ENCODE measurements around the gene ASTL.
"Not testable (repeated sequence)": the region's sequence is repeated elsewhere in the genome, so short reads cannot be mapped to it uniquely, and the experiment has no call there.

ASTL gene

GRCh38 chr2:96138179-96139145, at the start of gene ASTL:
Gene ASTL (minus strand): TSS chr2:96138502. CDS start chr2:96138436, 66 bp downstream.
- DNase-seq, result peak; percentile 70

- no peak for DNase-seq
Measured at GRCh38 chr2:96186562-96186961, 48.3 kb upstream of the ASTL start.

GRCh38 chr2:96185516-96185915, 47.2 kb upstream of the ASTL start:
- DNase-seq, result no peak

- DNase-seq, result no peak
Measured at GRCh38 chr2:96184989-96185388, 46.7 kb upstream of the ASTL start.

GRCh38 chr2:96184188-96184587, 45.9 kb upstream of the ASTL start:
- no peak for DNase-seq

GRCh38 chr2:96181529-96181928, 43.2 kb upstream of the ASTL start:
- no peak for DNase-seq

GRCh38 chr2:96180521-96180920, 42.2 kb upstream of the ASTL start:
- DNase-seq, result no peak

GRCh38 chr2:96180002-96180401, 41.7 kb upstream of the ASTL start:
- DNase-seq, result no peak

- DNase-seq, result no peak
Measured at GRCh38 chr2:96176661-96177060, 38.4 kb upstream of the ASTL start.

- no peak for DNase-seq
Measured at GRCh38 chr2:96175951-96176350, 37.6 kb upstream of the ASTL start.

GRCh38 chr2:96174251-96175144, 36.2 kb upstream of the ASTL start:
- peak; percentile 86 for DNase-seq

GRCh38 chr2:96171831-96172230, 33.5 kb upstream of the ASTL start:
- DNase-seq, result no peak

GRCh38 chr2:96170626-96171025, 32.3 kb upstream of the ASTL start:
- no peak for DNase-seq

GRCh38 chr2:96169868-96170507, 31.7 kb upstream of the ASTL start:
- DNase-seq, result no peak

- DNase-seq, result no peak
Measured at GRCh38 chr2:96167407-96168013, 29.2 kb upstream of the ASTL start.

- peak; percentile 61 for DNase-seq
Measured at GRCh38 chr2:96164459-96165184, 26.3 kb upstream of the ASTL start.

GRCh38 chr2:96163768-96164429, 25.6 kb upstream of the ASTL start:
- DNase-seq, result peak; percentile 88

- no peak for DNase-seq
Measured at GRCh38 chr2:96163415-96163767, 25.1 kb upstream of the ASTL start.

GRCh38 chr2:96161898-96162297, 23.6 kb upstream of the ASTL start:
- DNase-seq, result no peak

GRCh38 chr2:96160366-96160765, 22.1 kb upstream of the ASTL start:
- DNase-seq, result not testable (repeated sequence)

GRCh38 chr2:96159084-96159830, 21.0 kb upstream of the ASTL start:
- DNase-seq, result peak; percentile 56

Data from activated CD8-positive, alpha-beta memory T cell treated with anti-CD3 and anti-CD28 coated beads, Interleukin-2, amount 50 U/mL, for 4 hours (primary cell).